GM18519 (cell line): ENCODE measurements around the gene MYO5C.

Experiments used
- ATAC-seq: cut with Tn5 transposase; IDR thresholded peaks from one replicate; pipeline ENCODE4 v1.9.1; 2021; ENCODE audit warnings: mild to moderate bottlenecking, moderate library complexity; ENCODE audit not compliant: unreplicated experiment, low FRiP score

Gene MYO5C, protein sequence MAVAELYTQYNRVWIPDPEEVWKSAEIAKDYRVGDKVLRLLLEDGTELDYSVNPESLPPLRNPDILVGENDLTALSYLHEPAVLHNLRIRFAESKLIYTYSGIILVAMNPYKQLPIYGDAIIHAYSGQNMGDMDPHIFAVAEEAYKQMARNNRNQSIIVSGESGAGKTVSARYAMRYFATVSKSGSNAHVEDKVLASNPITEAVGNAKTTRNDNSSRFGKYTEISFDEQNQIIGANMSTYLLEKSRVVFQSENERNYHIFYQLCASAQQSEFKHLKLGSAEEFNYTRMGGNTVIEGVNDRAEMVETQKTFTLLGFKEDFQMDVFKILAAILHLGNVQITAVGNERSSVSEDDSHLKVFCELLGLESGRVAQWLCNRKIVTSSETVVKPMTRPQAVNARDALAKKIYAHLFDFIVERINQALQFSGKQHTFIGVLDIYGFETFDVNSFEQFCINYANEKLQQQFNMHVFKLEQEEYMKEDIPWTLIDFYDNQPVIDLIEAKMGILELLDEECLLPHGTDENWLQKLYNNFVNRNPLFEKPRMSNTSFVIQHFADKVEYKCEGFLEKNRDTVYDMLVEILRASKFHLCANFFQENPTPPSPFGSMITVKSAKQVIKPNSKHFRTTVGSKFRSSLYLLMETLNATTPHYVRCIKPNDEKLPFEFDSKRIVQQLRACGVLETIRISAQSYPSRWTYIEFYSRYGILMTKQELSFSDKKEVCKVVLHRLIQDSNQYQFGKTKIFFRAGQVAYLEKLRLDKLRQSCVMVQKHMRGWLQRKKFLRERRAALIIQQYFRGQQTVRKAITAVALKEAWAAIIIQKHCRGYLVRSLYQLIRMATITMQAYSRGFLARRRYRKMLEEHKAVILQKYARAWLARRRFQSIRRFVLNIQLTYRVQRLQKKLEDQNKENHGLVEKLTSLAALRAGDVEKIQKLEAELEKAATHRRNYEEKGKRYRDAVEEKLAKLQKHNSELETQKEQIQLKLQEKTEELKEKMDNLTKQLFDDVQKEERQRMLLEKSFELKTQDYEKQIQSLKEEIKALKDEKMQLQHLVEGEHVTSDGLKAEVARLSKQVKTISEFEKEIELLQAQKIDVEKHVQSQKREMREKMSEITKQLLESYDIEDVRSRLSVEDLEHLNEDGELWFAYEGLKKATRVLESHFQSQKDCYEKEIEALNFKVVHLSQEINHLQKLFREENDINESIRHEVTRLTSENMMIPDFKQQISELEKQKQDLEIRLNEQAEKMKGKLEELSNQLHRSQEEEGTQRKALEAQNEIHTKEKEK (N-terminal part only)

DNA sequence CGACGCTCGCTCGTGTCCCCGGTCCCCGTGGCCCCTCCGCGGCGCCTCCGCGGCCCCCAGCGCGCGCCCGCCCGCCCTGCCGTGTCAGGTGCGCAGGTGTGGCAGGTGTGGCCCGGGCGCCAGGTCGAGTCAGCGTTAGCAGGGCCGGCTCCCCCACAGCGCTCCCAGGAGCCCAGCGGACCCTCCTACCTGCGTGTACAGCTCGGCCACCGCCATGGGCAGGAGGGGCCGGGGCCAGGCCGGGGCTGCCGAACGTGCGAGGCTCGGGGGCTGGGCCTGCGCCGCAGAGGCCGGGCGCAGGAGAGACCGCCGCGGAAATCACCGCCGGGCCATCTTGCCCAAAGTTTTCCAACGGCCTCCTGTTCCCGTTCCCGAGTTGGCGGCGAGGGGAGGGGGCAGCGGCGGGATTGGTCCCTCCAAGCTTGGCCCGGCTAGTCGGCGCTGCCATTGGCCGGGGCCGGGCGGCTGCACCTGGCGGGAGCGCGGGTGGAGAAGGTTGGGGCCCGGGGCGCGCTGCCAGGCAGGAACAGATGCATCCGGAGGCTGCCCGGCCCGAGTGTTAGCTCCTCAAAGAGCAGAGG, at the start of gene MYO5C:
Gene MYO5C, minus strand, starts transcription at position 384 of the 581 bp plus-strand sequence. Its CDS starts 168 bp downstream, at position 216.
- no peak for ATAC-seq

DNA sequence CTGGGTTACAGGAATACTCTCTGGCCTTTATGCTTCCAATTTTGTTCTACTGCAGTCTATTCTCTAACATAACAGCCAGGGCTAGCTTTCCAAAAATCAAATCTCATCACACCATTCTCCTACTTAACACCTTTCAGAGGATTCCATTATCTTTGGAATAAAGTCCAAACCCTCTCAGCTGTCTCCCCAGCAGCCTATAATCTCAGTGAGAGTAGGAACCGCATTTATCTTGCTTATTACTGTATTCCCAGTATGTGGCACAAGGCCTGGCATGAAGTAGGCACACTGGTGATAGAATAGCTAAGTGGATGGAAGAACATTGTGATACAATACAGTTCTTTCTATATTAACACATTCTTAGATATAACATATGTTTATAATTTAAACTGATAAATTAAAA, 49.0 kb upstream of the MYO5C start:
- ATAC-seq, result no peak

DNA sequence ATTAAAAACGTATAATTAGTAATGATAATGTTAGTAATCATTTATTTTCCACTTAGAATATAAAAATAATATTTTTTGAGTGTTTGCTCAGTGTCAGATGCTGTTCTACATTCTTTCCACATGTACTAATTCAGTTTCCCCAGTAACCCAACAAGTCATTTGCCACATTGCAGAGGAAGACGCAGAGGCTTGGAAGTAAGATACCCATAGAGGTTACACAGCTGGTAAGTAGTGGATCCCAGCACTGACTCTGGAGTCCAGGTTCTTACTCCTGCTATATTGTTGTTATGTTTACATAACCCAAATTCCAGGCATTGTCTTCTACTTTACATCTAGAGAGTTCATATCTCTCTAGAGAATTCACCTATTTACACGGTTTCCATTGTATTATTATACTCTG, 48.2 kb upstream of the MYO5C start:
- ATAC-seq, result no peak

DNA sequence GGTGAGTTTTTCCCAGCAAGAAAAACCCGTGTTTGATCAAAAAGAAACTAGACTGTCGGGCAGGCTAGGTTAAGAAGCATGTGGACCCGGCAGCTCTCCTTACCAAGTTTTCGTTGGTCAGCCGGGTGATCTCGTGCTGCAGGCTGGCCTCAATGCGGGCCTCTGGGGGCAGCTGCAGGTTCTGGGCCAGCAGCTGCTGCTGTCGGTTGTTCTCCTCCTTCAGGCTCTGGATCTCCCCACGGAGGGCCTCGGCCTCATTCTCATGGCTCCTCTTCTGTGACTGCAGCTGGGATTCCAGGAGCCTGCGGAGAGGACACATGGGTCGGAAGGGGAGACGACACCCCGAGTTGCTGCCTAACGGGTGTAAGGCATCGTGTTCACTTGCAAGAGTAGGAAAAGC, 44.5 kb upstream of the MYO5C start:
- no peak for ATAC-seq

DNA sequence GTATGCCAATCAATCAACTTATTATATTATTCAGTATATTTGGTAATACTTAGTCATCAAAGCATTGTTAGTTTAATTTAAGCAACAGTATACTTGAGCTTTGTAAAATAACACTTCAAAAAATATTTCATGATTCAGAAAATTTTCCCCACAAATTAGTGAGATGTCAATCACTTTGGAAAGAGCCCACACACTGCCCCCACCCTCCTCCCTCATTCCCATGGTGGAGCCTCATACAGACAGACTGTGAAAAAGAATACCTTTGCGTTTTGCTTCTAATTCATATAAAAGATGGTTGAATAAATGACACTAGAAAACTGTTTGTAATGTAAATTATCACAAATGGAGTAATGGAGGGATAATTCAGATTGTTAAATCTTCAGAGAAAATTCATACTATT, 43.3 kb upstream of the MYO5C start:
- no peak for ATAC-seq

DNA sequence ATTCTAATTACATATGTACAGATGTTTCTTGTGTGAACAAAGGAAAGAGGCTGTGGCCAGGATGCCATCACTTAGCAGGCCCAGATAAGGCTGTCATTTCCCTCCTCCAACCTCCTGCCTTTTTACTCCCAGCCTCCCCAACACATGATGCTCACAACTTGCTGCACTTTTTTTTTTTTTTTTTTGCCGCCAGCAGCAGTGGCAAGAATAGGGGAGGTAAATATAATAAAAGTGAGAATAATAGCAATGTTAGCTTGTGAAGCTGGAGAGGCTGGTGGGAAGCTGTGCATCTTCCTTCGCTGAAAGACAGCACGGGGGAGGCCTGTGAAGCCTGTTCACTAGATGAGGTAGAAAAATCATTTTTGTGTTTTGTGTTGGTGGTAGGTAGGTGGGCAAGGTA, 42.5 kb upstream of the MYO5C start:
- no peak for ATAC-seq

DNA sequence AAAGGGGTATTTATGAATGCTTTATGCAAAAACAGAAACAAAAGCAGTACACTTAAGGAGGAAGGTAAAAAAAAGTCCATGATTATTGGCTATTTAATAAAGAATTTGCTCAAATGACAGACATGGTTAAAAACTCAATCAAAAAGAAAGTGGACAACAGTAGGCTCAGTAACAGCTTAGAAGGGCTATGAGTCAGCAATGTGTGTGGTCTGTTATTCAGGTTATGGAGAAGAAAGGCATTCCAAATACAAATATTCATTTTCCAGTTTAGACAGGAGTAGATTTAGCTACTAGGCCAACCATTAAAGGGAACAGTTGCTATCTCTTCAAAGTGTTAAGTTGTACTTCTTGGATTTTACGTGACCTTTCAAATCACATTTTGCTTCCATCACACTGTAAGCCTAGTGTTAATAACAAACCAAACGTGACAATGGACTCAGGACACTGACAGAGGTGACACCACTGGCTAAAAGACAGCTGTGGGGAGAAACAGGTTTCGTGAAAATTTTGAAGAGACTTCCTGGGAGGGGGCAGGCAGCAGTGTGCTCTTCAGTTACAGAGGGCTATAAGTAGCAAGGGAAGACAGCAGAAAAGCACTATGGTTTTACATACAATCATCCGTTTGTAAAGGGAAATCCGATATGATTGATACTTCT, 41.7 kb upstream of the MYO5C start:
- no peak for ATAC-seq

DNA sequence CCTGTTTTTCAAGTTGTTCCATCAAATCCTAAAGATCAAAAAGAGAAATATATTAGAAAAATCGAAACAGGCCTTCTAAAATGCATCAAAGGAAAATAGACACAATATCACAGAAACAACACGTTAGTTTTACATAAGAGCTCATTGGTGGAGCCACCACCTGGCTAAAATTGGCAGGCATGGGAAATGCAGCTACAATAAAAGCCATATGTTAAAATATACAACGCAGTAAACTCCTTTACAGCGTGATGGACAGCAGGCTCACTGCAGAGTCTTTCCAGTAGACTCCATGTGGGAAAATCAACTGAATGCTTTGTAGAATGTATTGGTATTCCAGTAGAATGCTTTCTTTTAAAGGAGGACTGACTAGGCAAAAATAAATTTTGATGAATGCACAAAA, 40.9 kb upstream of the MYO5C start:
- no peak for ATAC-seq

DNA sequence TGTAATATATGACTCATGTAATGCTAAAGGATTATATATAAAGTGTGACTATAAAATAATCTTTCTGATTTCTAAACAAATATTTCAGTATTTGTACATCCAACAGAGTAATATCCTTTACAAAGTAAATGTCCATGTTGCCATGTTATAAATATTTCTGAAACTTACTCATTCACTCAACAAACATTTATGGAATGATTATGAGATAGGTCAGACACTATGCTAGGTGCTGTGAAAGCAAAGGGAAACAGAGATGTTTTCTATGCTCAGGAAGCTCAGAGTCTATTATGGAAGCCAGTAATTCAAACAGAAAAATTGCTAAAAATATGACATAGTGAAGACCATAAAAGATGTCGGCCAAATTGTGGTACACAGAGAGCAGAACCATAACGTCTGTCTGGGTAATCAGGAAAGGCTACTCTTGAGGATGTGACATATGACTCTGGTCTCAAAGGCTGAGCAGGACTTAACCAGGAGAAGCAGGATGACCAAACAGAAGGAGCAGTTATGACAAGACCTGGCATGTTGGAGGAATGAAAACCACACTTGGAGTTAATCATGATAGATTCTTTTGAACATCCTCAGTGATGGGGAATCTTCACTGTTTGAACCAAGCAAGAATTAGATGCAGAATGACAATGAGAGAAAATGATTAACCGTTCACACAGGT, 39.0 kb upstream of the MYO5C start:
- ATAC-seq, result no peak

DNA sequence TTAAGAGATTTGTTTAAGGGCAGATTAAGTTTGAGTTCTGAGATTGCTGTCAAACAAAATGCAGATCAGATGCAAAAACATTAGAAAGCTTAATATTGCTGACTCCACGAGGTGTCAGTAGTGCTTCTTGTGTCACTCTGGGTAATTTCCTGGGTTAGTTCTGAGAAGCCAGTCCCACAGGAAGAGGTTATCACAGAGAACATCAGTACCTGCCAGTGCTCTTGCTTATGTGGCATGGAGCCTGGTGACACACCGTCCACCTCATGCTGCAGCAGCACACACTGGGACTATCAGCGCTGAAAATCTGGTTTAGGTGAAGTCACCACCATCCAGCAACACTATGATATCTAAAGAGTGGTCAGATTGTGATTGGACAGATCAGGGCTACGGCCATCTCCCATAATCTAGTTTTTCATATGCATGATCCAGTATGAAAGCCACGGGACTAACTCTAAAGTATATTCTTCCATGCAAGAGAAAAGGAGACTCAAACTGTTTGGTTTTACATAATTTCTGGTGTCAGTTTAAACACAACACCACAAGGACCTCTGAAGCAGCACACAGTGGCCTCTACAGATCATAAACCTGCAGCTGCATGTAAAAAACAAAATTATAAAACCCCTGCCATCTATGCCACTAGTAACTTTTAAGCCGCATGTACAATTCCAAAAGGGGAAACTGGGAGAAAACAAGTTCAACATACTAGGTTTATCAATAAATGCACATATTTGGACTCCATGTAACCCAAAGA, 36.1 kb upstream of the MYO5C start:
- ATAC-seq, result peak; percentile 90

DNA sequence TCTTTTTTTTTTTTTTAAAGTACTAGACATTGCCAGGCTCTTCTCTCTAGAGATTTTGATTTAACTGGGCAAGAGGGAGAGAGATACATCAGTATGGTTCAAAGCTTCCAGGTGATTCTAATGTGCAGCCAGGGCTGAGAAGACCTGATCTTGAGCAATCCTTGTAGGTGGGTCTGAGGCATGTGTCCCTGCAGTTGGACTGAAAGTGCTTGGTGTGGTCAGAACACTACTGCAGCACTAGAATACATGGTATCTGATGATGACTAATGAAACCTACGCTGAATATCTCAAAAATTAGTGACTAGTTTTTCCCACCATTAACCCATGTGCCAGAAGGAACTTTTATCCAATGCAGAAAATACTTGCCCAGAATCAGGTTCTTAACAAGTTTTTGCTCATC, 34.4 kb upstream of the MYO5C start:
- no peak for ATAC-seq

DNA sequence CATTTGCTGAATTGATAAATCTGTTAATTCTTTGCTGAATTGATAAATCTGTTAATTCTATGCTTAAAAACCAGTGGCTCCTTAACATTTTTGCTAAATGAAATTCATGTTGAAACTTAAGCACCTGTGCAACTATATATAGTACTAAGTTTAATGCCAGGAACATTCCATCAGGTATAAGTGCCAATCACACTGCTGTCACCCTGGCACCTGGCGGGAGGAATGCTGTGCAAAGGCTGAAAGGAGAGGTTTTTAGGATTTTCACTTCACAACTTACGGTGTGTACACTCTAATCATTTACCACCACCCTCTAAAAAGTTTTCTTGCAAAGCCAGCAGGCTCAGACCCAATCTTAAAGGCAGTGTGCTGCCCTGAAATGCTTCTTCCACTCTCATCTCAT, 33.5 kb upstream of the MYO5C start:
- ATAC-seq, result no peak

DNA sequence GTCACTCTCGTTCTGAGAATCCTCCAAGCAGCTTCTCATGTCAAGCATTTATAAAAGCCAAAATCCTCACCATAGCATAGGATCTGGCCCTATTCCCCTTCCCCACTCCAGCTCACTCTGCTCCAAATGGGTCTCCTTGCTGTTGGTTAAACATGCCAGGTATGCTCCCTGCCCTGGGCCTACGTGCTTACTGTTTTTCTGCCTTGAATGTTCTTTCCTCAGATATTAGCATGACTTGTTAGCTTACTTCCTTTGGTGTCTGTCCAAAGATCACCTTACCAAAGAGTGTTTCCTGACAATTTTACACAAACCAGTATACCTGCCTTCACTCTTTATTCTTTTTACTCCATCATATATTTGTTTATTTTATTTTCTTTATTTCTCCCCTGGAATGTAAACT, 33.1 kb upstream of the MYO5C start:
- ATAC-seq, result no peak

DNA sequence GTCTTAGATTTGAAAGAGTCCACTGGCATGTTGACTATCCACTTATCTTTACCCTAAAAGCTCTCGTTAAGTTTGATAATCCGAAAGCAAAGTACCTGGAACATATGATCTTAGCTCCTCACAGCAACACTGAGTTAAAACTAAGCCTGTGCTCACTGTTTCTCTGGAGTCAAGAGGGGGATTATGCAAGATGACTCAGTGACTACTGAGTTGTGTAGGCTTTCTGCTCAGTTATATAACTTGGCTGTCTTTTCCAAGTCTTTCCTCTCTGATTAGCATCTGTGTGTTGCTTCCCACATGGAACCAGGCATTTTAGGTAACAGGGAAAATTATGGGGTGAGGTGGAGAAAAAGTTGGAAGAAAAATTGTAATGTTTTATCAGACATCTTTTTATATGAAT, 31.2 kb upstream of the MYO5C start:
- no peak for ATAC-seq

DNA sequence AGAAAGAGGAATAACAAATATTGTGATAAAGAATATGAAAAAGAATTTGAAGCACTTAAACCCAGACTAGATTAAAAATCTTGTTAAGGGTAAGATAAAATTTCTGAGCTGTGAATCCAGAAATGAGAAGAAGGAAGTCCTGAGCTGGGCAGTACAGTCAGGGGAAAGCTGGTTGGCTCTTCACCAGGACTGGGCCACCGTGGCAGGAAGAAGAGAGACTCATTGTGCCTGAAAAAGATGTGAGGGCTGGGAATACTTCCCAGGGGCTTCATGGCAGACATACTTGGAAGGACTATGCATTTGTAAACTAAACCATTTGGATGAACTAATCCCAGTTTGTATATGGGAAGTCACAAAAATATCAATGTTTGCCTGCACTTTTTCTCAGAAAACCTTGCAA, 28.5 kb upstream of the MYO5C start:
- no peak for ATAC-seq

DNA sequence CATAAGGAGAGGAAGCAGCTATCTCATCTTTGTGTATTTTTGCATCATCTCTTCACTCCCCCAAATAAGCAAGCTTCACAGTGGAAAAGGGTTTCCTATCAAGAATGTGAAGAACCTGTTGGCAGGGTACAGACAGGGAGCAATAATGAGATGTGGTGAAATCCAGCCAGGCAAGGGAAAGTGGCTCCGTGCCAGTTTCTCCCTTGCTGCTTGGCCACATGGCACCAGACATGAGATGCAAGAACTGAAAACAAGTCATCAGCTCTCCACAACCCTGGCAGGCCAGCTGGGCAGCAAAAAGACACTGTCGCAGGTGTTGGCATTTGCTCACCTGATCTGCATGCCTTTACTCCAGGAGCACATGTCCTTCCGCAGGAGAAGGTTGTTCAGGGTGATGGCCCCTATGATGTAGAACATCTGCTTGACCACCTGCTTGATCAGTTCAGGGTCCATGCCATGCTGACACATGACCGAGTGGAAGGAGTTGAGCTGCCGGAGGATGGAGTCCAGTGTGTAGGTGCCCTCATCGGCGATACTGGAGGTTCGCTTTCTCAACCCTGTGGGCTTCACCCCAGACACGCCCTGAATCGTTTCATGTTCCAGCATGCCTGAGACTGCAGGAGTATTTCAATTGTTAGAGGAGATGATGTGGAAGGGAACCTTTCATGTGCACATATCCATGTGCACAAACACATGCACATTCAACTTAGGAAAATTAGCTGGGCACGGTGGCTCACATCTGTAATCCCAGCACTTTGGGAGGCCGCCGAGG, 23.3 kb upstream of the MYO5C start:
- no peak for ATAC-seq

DNA sequence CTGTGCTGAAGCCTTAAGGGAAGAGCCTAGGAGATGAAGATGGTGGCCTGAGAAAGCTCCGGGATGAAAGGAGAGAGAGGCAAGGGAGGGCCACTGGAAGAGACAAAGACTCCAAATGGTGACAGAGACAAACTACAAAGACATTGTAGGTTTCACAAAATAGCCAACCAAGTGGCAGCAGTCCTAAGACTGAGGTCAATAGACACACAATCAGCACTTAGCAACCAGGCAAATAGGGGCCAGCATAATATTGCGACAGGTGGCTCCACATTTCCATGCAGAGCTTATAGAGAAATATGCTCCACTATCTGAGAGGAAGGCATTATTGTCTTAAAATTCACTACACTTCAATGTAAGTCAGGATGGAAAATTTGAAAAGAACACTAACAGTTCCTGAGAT, 22.1 kb upstream of the MYO5C start:
- ATAC-seq, result no peak

DNA sequence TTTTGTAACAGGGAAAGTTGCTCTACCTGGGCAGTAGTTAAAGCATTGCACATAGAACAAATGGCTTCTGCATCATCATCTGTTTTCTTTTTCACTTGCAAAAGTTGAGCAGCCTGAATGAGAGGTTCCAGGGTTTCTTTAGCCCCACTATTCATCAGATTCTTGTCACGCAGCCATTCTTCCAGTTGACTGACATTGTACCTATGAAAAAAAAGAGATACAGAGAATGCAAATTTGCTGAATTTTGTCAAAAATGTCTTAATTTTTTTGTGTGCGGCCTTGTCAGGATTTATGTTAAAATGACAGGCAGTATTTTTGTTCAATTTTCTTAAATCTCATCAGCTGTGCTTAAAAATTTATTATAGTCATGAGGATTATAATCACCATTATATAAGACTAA, 21.4 kb upstream of the MYO5C start:
- ATAC-seq, result no peak
